ENCODE results near the gene SERPINH1.

The SERPINH1 gene

GRCh38 chr11:75555079-75555811, 6.8 kb upstream of the SERPINH1 start:
- no peak for DNase-seq (ENCODE audit: low read depth in 2 of 2)

DNA sequence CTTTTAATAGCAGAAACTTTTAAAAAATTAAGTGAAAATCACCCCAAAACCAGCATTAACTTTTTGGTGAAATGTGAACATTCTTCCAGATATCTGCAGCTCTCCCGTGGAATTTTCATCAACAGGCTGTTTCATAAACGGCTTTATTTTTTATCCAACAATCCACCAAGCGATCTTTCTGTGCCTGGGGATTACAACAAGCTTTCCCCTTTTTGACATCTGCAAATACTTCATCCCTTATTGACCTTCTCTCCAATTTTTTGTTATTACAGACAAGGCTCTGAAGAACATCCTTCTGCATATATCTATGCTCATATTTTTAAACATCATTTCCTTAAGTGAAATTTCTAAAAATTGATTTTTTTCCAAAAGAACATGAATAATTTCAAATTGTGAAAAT, 5.8 kb upstream of the SERPINH1 start:
- DNase-seq (ENCODE audit: low read depth in 2 of 2): no peak

GRCh38 chr11:75557666-75558494, 4.2 kb upstream of the SERPINH1 start:
- no peak for DNase-seq (ENCODE audit: low read depth in 2 of 2)

DNA sequence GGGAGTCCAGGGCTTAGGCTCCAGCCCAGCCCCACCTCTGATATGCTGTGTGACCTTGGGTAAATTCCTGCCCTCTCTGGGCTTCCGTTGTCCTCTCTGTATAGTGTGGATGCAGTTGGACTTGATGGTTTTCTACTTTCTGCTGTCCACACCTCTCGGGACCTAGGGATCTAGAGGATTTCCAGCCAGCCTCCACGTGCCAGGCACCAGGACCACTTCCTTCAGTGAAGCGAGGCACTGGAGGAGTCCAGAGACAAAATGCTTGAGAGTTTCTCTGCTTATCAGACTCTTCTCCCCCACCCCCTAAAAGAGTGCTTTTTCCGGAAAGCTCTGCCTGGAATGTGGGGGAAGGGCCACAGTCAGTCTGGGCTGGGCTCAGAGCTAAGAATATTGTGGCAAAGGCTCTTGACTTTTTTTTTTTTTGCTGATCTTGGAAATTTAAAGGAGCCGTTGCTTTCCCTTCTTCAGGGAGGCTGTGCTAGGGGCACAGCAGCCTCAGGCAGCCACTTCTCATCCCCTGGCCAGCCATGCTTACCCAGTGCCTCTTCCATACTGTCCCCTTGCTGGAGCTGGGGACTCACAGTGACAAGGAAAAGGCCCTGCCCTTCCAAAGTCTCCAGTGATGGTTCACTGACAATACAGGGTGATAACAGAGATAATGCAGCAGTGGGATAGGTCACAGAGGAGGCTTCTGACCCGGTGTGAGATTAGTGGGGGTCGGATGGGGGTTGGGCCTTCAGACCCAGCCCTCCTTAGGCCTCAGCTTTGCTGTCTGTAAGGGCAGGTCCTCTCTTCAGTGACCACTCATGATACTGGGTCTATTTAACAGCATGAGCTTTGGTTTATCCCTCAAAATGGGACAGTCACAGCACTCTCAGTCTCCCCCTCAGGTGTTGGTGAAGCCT, 2.9 kb upstream of the SERPINH1 start:
- no peak for DNase-seq (ENCODE audit: low read depth in 2 of 2)

DNA sequence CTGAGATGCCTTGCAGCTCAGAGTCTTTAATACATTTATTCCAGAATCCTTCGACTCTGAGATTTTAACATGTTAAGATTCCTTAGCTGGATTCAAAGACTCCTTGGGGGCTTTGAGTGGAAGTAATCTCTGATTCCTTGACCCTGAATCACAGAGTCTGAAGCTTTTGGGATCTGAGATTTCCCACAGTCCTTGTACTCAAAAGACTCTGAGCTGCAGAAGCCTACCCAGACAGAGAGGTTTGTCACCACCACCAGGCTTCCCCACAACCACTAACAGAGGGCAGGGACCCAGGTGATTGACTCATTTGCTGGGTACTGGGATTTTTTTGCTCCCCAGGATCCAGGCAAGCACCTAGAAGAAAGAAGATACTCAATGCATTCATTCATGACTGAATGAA, 1.4 kb upstream of the SERPINH1 start:
- no peak for DNase-seq (ENCODE audit: low read depth in 2 of 2)

DNA sequence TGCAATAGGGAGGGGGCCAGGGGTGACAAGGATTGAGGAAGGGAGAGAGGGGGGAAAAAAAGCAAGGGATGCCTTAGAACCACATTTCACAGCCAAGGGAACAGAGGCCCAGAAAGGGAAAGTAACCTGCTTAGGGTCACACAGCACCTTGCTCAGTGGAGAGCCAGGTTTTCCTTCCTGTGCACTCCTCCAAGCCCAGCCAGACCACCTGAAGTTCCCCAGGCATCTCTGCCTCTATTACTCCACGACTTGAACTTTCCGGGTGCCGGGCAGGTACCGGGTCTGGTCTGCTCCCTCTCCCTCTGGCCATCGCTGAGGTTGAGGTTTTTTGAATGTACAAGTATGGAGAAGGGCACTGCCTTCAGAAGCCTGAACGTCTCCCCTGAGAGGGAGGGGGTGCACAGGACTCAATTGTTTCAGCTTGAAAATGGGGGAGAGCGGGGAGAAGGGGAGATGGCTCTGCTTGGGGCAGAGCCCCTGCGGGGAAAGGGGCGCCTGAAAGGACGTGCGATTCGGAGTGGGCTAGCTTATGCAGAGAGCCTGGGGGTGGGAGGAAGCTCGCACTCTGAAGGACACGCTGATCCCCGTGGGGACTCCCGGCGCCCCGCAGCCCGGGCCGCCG, 516 bp upstream of the SERPINH1 start:
- DNase-seq (ENCODE audit: low read depth in 2 of 2): no peak

DNA sequence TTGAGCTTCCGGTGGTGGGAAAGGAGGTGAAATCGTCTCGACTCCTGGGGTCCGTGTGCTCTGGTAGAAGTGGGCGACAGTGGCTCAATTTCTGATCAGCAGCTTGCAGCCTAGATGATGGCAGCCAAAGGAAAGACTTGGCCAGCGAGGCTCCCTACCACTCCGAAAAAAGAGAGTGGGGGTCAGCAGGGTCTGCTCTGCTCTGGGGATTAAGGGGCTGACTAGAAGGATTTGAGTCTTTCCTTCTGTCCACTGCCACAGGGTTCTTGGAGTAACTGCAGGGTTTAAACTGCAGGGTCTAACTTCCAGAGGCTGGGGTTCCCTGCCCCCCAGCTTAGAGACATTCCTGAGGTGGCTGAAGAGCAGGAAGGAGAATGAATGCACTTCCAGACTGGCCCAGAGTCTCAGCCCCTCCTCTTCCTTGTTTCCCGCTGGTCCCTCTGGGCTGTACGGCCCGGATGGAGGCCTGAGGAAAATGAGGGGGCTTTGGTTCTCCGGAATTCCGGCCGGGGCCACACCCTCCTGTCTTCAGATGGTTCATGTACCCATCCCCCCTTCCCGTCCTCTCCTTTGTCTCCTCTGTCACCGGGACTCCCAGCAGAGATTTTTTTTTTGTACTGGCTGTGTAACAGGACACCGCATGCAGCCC, 907 bp downstream of the SERPINH1 start:
- no peak for DNase-seq (ENCODE audit: low read depth in 2 of 2)

- no peak for DNase-seq (ENCODE audit: low read depth in 2 of 2)
Observed at GRCh38 chr11:75563501-75563977, 1.5 kb downstream of the SERPINH1 start.

DNA sequence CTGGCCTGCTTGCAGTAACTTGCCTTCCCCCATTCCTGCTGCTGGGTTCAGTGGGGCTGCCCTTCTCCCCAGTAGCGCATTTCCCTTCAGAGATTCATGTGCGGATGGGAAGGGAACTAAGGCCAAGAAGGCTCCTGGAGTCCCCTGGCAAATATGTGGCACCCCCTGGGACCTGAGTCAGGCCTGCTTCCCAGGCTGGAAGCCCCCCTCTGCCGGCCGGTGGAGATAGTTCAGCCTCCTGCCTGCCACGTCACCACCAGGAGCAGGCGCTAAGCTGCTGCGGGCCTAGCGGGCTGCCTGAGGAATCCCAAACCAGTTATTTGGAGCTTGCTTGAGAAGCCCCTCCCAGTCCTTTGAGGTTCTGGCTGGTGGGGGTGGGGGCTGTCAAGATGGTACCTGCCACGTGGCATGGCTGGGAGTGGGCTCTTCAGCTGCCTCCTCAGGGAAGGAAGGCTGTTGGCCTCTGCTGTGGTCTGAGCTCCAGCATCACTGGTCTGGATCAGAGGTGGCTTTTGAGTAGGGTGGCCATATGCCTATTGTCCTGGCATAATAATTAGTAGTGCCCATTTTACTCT, 2.0 kb downstream of the SERPINH1 start:
- DNase-seq (ENCODE audit: low read depth in 2 of 2): no peak

GRCh38 chr11:75565221-75565814, 3.3 kb downstream of the SERPINH1 start:
- no peak for DNase-seq (ENCODE audit: low read depth in 2 of 2)

DNA sequence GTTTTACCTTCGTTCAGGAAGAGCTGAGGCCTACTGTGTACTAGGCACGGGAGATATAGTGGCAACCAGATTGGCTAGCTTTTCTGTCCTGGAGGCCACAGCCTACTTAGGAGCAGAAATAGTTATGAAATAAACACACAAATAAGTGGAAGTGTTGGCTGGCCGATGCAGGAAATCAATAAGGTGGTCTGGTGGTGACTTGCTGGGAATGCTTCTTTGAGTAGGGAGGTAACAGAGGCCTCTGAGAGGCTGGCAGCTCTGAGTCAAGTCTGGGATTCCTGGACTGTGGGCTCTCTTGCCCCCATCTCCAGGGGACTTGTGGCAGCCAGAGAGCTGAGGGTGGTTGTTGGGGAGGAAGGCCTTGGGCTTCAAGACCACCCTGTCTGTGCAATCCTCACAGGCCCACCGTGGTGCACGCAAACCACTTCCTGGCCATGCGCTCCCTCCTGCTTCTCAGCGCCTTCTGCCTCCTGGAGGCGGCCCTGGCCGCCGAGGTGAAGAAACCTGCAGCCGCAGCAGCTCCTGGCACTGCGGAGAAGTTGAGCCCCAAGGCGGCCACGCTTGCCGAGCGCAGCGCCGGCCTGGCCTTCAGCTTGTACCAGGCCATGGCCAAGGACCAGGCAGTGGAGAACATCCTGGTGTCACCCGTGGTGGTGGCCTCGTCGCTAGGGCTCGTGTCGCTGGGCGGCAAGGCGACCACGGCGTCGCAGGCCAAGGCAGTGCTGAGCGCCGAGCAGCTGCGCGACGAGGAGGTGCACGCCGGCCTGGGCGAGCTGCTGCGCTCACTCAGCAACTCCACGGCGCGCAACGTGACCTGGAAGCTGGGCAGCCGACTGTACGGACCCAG, 4.1 kb downstream of the SERPINH1 start:
- no peak for DNase-seq (ENCODE audit: low read depth in 2 of 2)

- DNase-seq (ENCODE audit: low read depth in 2 of 2): no peak
Observed at GRCh38 chr11:75566763-75567279, 4.8 kb downstream of the SERPINH1 start.

- no peak for DNase-seq (ENCODE audit: low read depth in 2 of 2)
Observed at GRCh38 chr11:75567971-75568370, 5.9 kb downstream of the SERPINH1 start.

DNA sequence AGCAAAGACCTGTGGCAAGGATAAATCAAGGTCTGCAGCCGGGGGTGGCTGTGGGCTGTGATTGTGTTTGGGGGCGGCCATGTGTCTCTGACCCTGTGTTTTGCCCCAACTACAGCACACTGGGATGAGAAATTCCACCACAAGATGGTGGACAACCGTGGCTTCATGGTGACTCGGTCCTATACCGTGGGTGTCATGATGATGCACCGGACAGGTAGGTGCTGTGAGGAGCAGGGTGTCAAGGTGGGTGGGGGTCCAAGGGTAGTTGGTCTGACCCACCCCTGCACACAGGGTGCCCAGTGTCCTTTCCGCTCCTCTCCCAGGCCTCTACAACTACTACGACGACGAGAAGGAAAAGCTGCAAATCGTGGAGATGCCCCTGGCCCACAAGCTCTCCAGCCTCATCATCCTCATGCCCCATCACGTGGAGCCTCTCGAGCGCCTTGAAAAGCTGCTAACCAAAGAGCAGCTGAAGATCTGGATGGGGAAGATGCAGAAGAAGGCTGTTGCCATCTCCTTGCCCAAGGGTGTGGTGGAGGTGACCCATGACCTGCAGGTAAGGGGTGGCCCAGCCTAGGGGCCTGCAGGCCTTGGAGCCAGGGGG, 6.7 kb downstream of the SERPINH1 start:
- no peak for DNase-seq (ENCODE audit: low read depth in 2 of 2)

DNA sequence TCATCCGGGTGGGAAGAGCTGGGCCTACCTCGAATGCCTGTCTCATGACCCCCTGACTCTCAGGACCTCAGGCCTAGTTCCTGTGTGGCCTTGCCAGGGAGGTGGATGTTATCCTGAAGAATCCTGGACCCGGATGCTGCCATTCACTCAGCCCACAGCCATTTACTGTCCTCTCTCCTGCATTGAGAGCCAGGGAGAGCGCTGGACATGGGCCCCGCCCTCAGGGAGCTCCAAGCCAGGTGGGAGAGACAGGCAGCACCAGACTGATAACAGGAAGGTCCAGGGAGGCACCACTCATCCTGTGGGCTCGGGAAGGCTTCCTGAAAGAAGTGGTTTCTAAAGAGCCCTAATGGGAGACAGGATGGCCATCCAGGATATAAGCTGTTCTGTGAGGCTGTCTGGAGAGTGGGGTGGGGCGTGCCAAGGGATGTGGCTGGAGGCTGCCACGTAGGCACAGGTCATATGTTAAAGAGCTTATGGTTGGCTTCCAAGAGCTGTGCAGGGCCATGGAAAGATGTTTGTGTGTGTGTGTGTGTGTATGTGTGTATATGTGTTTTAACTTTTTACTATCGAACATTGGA, 8.6 kb downstream of the SERPINH1 start:
- DNase-seq (ENCODE audit: low read depth in 2 of 2): no peak

DNA sequence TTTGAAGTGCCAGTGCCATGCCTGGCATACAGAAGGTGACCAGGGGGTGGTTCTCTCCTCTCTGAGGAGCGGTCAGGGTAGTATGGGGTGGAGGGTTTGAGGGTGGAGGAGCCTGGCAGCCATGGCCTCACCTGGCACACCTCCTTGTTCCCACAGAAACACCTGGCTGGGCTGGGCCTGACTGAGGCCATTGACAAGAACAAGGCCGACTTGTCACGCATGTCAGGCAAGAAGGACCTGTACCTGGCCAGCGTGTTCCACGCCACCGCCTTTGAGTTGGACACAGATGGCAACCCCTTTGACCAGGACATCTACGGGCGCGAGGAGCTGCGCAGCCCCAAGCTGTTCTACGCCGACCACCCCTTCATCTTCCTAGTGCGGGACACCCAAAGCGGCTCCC, 9.6 kb downstream of the SERPINH1 start:
- DNase-seq (ENCODE audit: low read depth in 2 of 2): no peak

DNA sequence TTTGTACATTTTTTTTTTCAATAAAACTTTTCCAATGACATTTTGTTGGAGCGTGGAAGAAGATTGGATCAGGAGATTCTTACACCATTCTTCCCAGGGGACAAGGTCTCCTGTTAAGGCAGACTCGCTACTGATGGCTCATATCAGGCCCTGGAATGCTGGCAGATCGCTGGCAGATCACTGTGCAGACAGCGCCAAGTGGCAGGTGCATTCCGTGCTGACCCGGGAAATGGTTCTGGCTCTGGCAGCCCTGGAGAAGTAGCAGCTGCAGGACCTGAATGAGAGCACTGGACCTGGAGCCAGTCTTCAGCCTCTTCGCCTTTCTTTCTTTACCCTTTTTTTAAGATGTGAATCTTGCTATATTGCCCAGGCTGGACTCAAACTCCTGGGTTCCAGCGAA, 10.7 kb downstream of the SERPINH1 start:
- no peak for DNase-seq (ENCODE audit: low read depth in 2 of 2)
